H1 (cell line): Measurements from ENCODE around the gene VGLL4. TPM values are rescaled to one million over a fixed set of nuclear protein-coding genes. Genes with fewer than 3 reads are reported as not detected.

ENCODE experiments used
- CTCF ChIA-PET: fragments of 300-600 bp; sonication (Branson Sonifier 250); formaldehyde crosslinking; loops from one replicate; lab custom pipeline; 2021; ENCODE audit not compliant: partially characterized antibody; lab: Charles Lee
- POLR2A ChIA-PET: fragments of 300-600 bp; sonication (Branson Sonifier 250); formaldehyde crosslinking; loops from one replicate; lab custom pipeline; 2021; ENCODE audit warnings: inconsistent platforms; ENCODE audit not compliant: partially characterized antibody; lab: Charles Lee
- DNase-seq, 2 experiments: peaks; one replicate each; pipeline versions ENCODE4 v3.0.0 to v3.0.0-alpha.2; 2010 to 2022; ENCODE audit warnings: low spot score in 2 of 2, low read depth in 1 of 2, mixed read lengths in 1 of 2
- FAIRE-seq: peaks from 2 replicates; lab custom pipeline; 2011; peaks lifted over from hg19 to GRCh38; lab: Jason Lieb, UNC
- H2AFZ ChIP-seq: 2 replicates; pipeline ENCODE4 v1.8.1; 2012; ENCODE audit warnings: low read length, inconsistent platforms
- H2AK5ac ChIP-seq: 2 replicates; pipeline ENCODE4 v1.6.1; 2013; ENCODE audit warnings: low read depth, low read length
- H2BK120ac ChIP-seq: replicated peaks from 2 replicates; pipeline ENCODE3; 2013; ENCODE audit warnings: low read depth, low read length, inconsistent platforms
- H2BK12ac ChIP-seq: 2 replicates; pipeline ENCODE4 v1.6.1; 2013; ENCODE audit warnings: low read depth, low read length
- H2BK15ac ChIP-seq: 2 replicates; pipeline ENCODE4 v1.6.1; 2013; ENCODE audit warnings: low read length
- H2BK20ac ChIP-seq: 2 replicates; pipeline ENCODE4 v1.6.1; 2013; ENCODE audit warnings: low read length
- H2BK5ac ChIP-seq: 2 replicates; pipeline ENCODE4 v1.6.1; 2013; ENCODE audit warnings: low read depth, low read length
- H3K14ac ChIP-seq: 2 replicates; pipeline ENCODE4 v1.6.1; 2013; ENCODE audit warnings: inconsistent platforms; ENCODE audit not compliant: insufficient read length
- H3K18ac ChIP-seq: 2 replicates; pipeline ENCODE4 v1.6.1; 2013; ENCODE audit warnings: low read length; ENCODE audit errors: extremely low read depth
- H3K23ac ChIP-seq: 2 replicates; pipeline ENCODE4 v1.6.1; 2013; ENCODE audit warnings: inconsistent platforms; ENCODE audit not compliant: insufficient read length
- H3K23me2 ChIP-seq: 2 replicates; pipeline ENCODE4 v1.6.1; 2013; ENCODE audit warnings: low read depth, low read length
- H3K27ac ChIP-seq: 2 replicates; pipeline ENCODE4 v1.6.1; 2011; ENCODE audit warnings: low read depth, low read length, inconsistent platforms
- H3K27me3 ChIP-seq, 4 experiments: replicated peaks in 1 of 4; 1 replicate in 1 of 4; 2 replicates in 3 of 4; pipeline versions ENCODE4 v1.6.1 to v1.8.1; 2011 to 2013; ENCODE audit warnings: low read length in 3 of 4, mild to moderate bottlenecking in 3 of 4, inconsistent platforms in 2 of 4, mixed read lengths in 2 of 4, moderate library complexity in 1 of 4; ENCODE audit not compliant: control insufficient read depth in 3 of 4, insufficient read depth in 3 of 4; ENCODE audit errors: extremely low read depth in 1 of 4
- H3K36me3 ChIP-seq, 4 experiments: 2 replicates each; pipeline versions ENCODE4 v1.6.1 to v1.8.1; 2011 to 2013; ENCODE audit warnings: mild to moderate bottlenecking in 4 of 4, low read length in 3 of 4, moderate library complexity in 2 of 4, control low read depth in 1 of 4, inconsistent platforms in 1 of 4; ENCODE audit not compliant: insufficient read depth in 4 of 4, control insufficient read depth in 2 of 4
- H3K4ac ChIP-seq: replicated peaks from 2 replicates; pipeline ENCODE3; 2013; ENCODE audit warnings: low read length, low read depth, mixed read lengths, inconsistent platforms; ENCODE audit not compliant: insufficient read length
- H3K4me1 ChIP-seq, 4 experiments: replicated peaks in 1 of 4; 1 replicate in 1 of 4; 2 replicates in 3 of 4; pipeline versions ENCODE4 v1.6.1 to v1.8.1; 2011 to 2013; ENCODE audit warnings: low read length in 3 of 4, inconsistent platforms in 2 of 4, mixed read lengths in 1 of 4; ENCODE audit not compliant: insufficient read depth in 4 of 4, control insufficient read depth in 3 of 4
- H3K4me2 ChIP-seq, 2 experiments: 2 replicates each; pipeline versions ENCODE4 v1.6.1 to v1.8.1; 2011 to 2013; ENCODE audit warnings: low read depth in 2 of 2, low read length in 2 of 2, control low read depth in 1 of 2, inconsistent platforms in 1 of 2, mild to moderate bottlenecking in 1 of 2; ENCODE audit not compliant: insufficient read depth in 1 of 2
- H3K4me3 ChIP-seq, 4 experiments: fragments of 200-600, 300-600 bp in 1 of 4; sonication (generic), shearing (Covaris generic), sonication (Bioruptor Twin) in 1 of 4; 2 replicates each; pipeline versions ENCODE4 v1.5.1 to v1.8.1; 2011 to 2016; ENCODE audit warnings: low read length in 4 of 4, low read depth in 3 of 4, control low read depth in 2 of 4, inconsistent platforms in 2 of 4, mild to moderate bottlenecking in 2 of 4, mixed read lengths in 1 of 4, moderate library complexity in 1 of 4; ENCODE audit not compliant: insufficient read depth in 2 of 4; ENCODE audit errors: extremely low read depth in 1 of 4
- H3K56ac ChIP-seq: replicated peaks from 2 replicates; pipeline ENCODE3; 2013; ENCODE audit warnings: low read depth, mild to moderate bottlenecking, mixed read lengths, low read length, inconsistent platforms; ENCODE audit not compliant: insufficient read length
- H3K79me1 ChIP-seq: 2 replicates; pipeline ENCODE4 v1.6.1; 2013; ENCODE audit warnings: low read depth, low read length, control low read depth
- H3K79me2 ChIP-seq, 2 experiments: 2 replicates each; pipeline versions ENCODE4 v1.6.1 to v1.8.1; 2012 to 2013; ENCODE audit warnings: low read length in 2 of 2, mild to moderate bottlenecking in 2 of 2, inconsistent platforms in 1 of 2; ENCODE audit not compliant: insufficient read depth in 2 of 2, control insufficient read depth in 1 of 2
- H3K9ac ChIP-seq, 4 experiments: replicated peaks in 1 of 4; 1 replicate in 1 of 4; 2 replicates in 3 of 4; pipeline versions ENCODE4 v1.6.1 to v1.8.1; 2011 to 2013; ENCODE audit warnings: low read depth in 3 of 4, low read length in 3 of 4, control low read depth in 2 of 4, mild to moderate bottlenecking in 2 of 4, moderate library complexity in 2 of 4, inconsistent platforms in 1 of 4; ENCODE audit errors: extremely low read depth in 1 of 4
- H3K9me3 ChIP-seq, 2 experiments: 2 replicates each; pipeline versions ENCODE4 v1.6.1 to v1.8.1; 2012 to 2013; ENCODE audit warnings: mild to moderate bottlenecking in 2 of 2, moderate library complexity in 2 of 2, control low read depth in 1 of 2, inconsistent platforms in 1 of 2, low read depth in 1 of 2, low read length in 1 of 2, mixed read lengths in 1 of 2; ENCODE audit not compliant: insufficient read depth in 2 of 2
- H4K20me1 ChIP-seq, 2 experiments: replicated peaks in 1 of 2; 2 replicates each; pipeline versions ENCODE3 to v1.8.1; 2011 to 2013; ENCODE audit warnings: inconsistent platforms in 2 of 2, low read length in 2 of 2, mild to moderate bottlenecking in 1 of 2; ENCODE audit not compliant: insufficient read depth in 2 of 2, control insufficient read depth in 1 of 2
- H4K5ac ChIP-seq: 2 replicates; pipeline ENCODE4 v1.6.1; 2013; ENCODE audit warnings: low read length, low read depth, mixed read lengths, inconsistent platforms; ENCODE audit not compliant: insufficient read length
- H4K8ac ChIP-seq: 2 replicates; pipeline ENCODE4 v1.8.0; 2013; ENCODE audit warnings: mild to moderate bottlenecking, moderate library complexity, low read length, inconsistent platforms; ENCODE audit not compliant: insufficient read depth; ENCODE audit errors: extremely low read depth
- H4K91ac ChIP-seq: replicated peaks from 2 replicates; pipeline ENCODE3; 2013; ENCODE audit warnings: low read length, mixed read lengths, inconsistent platforms; ENCODE audit not compliant: insufficient read length
- BRCA1 ChIP-seq: IDR thresholded peaks from 2 replicates; pipeline ENCODE4 v1.6.1; 2012; ENCODE audit warnings: low read depth, low read length, improper control_type of control experiment
- CEBPB ChIP-seq: IDR thresholded peaks from 2 replicates; pipeline ENCODE4 v1.6.1; 2012; ENCODE audit warnings: low read depth, low read length
- EGR1 ChIP-seq: IDR thresholded peaks from 2 replicates; pipeline ENCODE4 v1.6.1; 2011; ENCODE audit warnings: low read depth, low read length, borderline replicate concordance
- GTF2F1 ChIP-seq: IDR thresholded peaks from 2 replicates; pipeline ENCODE4 v1.6.1; 2012; ENCODE audit warnings: low read depth, low read length, improper control_type of control experiment, borderline replicate concordance
- KDM4A ChIP-seq: IDR thresholded peaks from one replicate; pipeline ENCODE4 v1.7.1; 2012; ENCODE audit warnings: low read depth, mild to moderate bottlenecking, moderate library complexity, low read length, inconsistent platforms; ENCODE audit not compliant: severe bottlenecking
- KDM5A ChIP-seq: fragments of 200-600 bp; IDR thresholded peaks from 2 replicates; pipeline ENCODE4 v1.7.1; 2012; ENCODE audit warnings: mild to moderate bottlenecking, low read length, inconsistent platforms, mixed read lengths
- MAFK ChIP-seq: IDR thresholded peaks from 2 replicates; pipeline ENCODE4 v1.6.1; 2012; ENCODE audit warnings: low read depth, mild to moderate bottlenecking, improper control_type of control experiment, low read length
- SAP30 ChIP-seq: fragments of 300-600 bp; sonication (generic); IDR thresholded peaks from 2 replicates; pipeline ENCODE4 v1.7.1; 2012; ENCODE audit warnings: low read length, moderate library complexity, mild to moderate bottlenecking, inconsistent platforms; ENCODE audit not compliant: insufficient read depth, insufficient replicate concordance
- SIRT6 ChIP-seq: IDR thresholded peaks from one replicate; pipeline ENCODE4 v1.7.1; 2012; ENCODE audit warnings: low read length, inconsistent platforms
- SP4 ChIP-seq: IDR thresholded peaks from 2 replicates; pipeline ENCODE4 v1.6.1; 2012; ENCODE audit warnings: low read length, inconsistent platforms
- SRF ChIP-seq: IDR thresholded peaks from 2 replicates; pipeline ENCODE4 v1.6.1; 2011; ENCODE audit warnings: mild to moderate bottlenecking, low read depth, low read length, moderate library complexity
- SUZ12 ChIP-seq: fragments of 200-600 bp; sonication (generic); IDR thresholded peaks from 2 replicates; pipeline ENCODE4 v1.6.1; 2012; ENCODE audit warnings: mild to moderate bottlenecking, inconsistent platforms, low read length, moderate library complexity, mixed read lengths
- WGBS, 2 experiments: shearing (Covaris generic) in 1 of 2; methylation state at CpG; one replicate each; pipeline versions ENCODE4 v1.1.6 to v1.1.7; 2013 to 2015; ENCODE audit warnings: low lambda C conversion rate in 2 of 2, mixed read lengths in 2 of 2, inconsistent platforms in 1 of 2, low coverage in 1 of 2, missing lambda C conversion rate in 1 of 2; ENCODE audit not compliant: insufficient replicate concordance in 2 of 2, insufficient coverage in 1 of 2, insufficient read length in 1 of 2; ENCODE audit errors: extremely low coverage in 1 of 2, missing lambda C conversion rate in 1 of 2; 5-methylcytosine and 5-hydroxymethylcytosine counted together
- polyA plus RNA-seq, 7 experiments: library from polyadenylated mRNA; depleted of rRNA in 3 of 7; stranded (reverse) in 5 of 7; unstranded in 2 of 7; fragments of >200 nt in 5 of 7; fragments of 200-250 nt in 2 of 7; gene quantifications; 1 replicate in 5 of 7; 2 replicates in 1 of 7; 4 replicates in 1 of 7; pipeline versions ENCODE4 v1.2.1 to v1.2.3, GENCODE V29; 2011 to 2013; ENCODE audit warnings: missing spikeins in 2 of 7, mixed read lengths in 2 of 7
- total RNA-seq: library from RNA; stranded (reverse); fragmentation: NEBNext Ultra II Directional; extraction: Animal tissue kit (Norgen Biotek cat#: 25700); gene quantifications from 2 replicates; pipeline ENCODE4 v1.2.1, GENCODE V29; 2021
- TF ChIP-seq, protein P1 (sequence below): IDR thresholded peaks from 2 replicates; pipeline ENCODE4 v1.6.1; 2012; ENCODE audit warnings: inconsistent platforms

VGLL4 gene
- total and polyA plus RNA-seq, 2 of the 8 experiments (the other 6 are each of a cell fraction or from before 2014, with no cell fraction given) = 45.1 to 50.0 TPM

- Histone ChIP-seq H3K4ac (no peak overlapping the region), H3K27me3 (no peaks in the 10 kb centered on the region), H2AFZ (no peak overlapping the region), H3K23me2 (no peaks in the 10 kb centered on the region), H4K20me1 (peaks cover 0 to 4% of the 10 kb centered on the region in 2 experiments), H2BK120ac (no peak overlapping the region), H3K36me3 (no peaks in the 10 kb centered on the region), H2BK20ac (no peak overlapping the region), H3K9me3 (no peaks in the 10 kb centered on the region), H3K14ac (no peak overlapping the region), H3K18ac (no peak overlapping the region), H2BK5ac (no peak overlapping the region), H3K23ac (no peak overlapping the region), H3K79me1 (no peaks in the 10 kb centered on the region), H3K27ac (no peak overlapping the region), H4K8ac (peak overlapping the region; percentile 28), H3K4me1 (peaks cover 0 to 3% (median 0%) of the 10 kb centered on the region in 4 experiments; a peak in 1 of 7 replicates), H3K79me2 (no peaks in the 10 kb centered on the region), H3K9ac (no peak overlapping the region), H2BK15ac (no peak overlapping the region), H2BK12ac (no peak overlapping the region), H4K91ac (no peak overlapping the region), H2AK5ac (no peak overlapping the region), H3K56ac (no peak overlapping the region), H3K4me3 (no peak overlapping the region), H4K5ac (no peak overlapping the region), H3K4me2 (no peak overlapping the region)
- ChIA-PET POLR2A (interaction anchor here (0.8 kb wide), 1 partner anchor 13 kb away, joined by 3 read pairs; no protein-coding TSS in a partner anchor), CTCF (interaction anchor here (0.6 to 6.6 kb wide), 8 partner anchors 24 to 256 kb away, joined by 3 to 58 read pairs (median 3); no protein-coding TSS in a partner anchor)
- DNase-seq = no peak
- no peak for FAIRE-seq
- WGBS, 2 experiments = 88% methylated on average over 13 of the region's 13 CpGs; no CpG with 5 or more reads in 1 of the 2 experiments
- TF ChIP-seq KDM4A (no peak), SAP30 (no peak), SIRT6 (no peak), SRF (no peak), MAFK (no peak), BRCA1 (no peak), SUZ12 (no peak), CEBPB (no peak), KDM5A (no peak), EGR1 (no peak), GTF2F1 (no peak), SP4 (no peak)
- TF ChIP-seq, protein P1, sequence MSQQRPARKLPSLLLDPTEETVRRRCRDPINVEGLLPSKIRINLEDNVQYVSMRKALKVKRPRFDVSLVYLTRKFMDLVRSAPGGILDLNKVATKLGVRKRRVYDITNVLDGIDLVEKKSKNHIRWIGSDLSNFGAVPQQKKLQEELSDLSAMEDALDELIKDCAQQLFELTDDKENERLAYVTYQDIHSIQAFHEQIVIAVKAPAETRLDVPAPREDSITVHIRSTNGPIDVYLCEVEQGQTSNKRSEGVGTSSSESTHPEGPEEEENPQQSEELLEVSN = no peak
Observed at GRCh38 chr3:11535243-11535960, 108.3 kb downstream of the VGLL4 start.
